Superior temporal gyrus (tissue), 1 donor: Measurements from ENCODE around the gene KRTAP10-3.
"Not testable (repeated sequence)": the region's sequence is repeated elsewhere in the genome, so short reads cannot be mapped to it uniquely, and the experiment has no call there.

ENCODE experiments used
- DNase-seq: peaks from one replicate; pipeline ENCODE4 v3.0.0-alpha.2; 2016; ENCODE audit errors: extremely low spot score

The KRTAP10-3 gene

DNA sequence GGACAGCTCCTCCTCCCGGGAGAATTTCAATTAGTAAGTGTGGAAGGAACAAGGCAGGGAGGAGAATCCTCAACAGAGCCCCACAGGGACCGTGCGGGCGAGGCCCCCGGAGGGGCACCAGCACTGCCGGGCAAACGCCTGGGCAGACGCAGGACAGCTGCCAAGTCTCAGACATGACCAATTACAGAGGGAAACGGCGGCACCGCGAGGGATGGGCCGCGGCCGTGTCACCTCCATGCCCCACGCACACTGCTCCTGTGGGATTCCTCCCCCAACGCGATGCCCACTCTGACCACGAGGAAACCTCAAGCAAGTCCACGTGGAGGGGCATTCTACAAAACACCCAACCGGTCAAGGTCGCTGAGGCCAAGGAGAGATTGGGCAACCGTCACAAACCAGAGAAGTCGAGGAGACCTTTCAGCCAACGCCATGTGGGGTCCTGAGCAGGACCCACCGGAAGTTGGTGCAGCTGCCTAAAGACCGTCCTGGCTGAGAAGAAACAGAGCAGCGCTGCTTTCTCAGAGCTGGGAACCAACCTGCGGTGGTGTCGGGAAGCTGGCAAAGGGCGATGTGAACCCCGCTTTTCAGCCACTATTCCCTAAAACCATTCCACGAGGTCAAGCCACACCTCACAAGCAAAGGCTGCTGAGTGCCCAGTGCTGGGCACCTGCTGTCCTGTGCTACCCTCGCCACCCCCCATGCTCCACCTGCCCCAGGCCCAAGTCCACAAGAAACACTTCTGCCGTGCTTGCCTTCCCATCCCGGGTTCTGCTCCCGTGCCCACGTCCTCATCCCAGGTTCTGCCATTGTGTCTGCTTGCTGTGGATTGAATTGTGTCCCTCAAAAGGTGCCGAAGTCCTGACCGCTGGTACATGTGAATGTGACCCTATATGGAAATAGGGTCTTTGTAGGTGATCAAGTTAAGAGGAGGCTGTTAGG lies 13.5 kb upstream of the KRTAP10-3 start:
- DNase-seq, result no peak

GRCh38 chr21:44571296-44571695 lies 12.7 kb upstream of the KRTAP10-3 start:
- no peak for DNase-seq

- no peak for DNase-seq
Measured at GRCh38 chr21:44569861-44570517, 11.4 kb upstream of the KRTAP10-3 start.

- no peak for DNase-seq
Measured at GRCh38 chr21:44568667-44569556, 10.3 kb upstream of the KRTAP10-3 start.

- no peak for DNase-seq
Measured at GRCh38 chr21:44568261-44568660, 9.7 kb upstream of the KRTAP10-3 start.

DNA sequence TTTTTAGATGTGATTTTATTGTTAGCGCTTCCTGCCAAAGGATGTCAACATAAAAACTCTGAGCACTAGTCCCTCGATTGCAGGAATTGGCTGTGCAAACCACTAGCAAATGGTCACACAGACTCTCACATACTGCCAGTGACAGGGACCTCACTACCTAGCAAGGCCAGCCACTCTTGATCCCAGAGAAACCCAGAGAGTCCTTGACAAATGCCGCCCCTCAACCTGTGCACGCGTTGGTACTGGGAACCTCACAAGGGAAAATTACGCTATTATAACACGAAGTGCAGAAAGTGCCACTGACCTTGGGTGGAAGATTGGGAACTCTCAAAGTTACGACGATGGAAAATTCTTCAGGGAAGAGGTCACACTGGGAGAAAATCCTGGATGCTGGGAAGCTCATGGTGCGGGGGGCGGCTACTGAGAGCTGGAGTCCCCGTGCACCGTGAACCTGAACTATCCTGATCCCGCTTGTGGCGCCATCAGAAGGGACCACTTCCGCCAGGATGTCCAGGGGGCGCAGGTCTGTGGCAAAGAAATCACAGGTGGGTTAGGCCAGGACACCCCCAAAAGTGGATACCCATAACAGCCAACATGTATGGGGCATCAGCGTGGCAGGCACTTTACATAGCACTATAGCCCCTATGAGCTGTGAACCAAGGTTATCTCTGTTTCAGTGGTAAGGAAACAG lies 9.0 kb upstream of the KRTAP10-3 start:
- no peak for DNase-seq

GRCh38 chr21:44566403-44566802 lies 7.8 kb upstream of the KRTAP10-3 start:
- no peak for DNase-seq

DNA sequence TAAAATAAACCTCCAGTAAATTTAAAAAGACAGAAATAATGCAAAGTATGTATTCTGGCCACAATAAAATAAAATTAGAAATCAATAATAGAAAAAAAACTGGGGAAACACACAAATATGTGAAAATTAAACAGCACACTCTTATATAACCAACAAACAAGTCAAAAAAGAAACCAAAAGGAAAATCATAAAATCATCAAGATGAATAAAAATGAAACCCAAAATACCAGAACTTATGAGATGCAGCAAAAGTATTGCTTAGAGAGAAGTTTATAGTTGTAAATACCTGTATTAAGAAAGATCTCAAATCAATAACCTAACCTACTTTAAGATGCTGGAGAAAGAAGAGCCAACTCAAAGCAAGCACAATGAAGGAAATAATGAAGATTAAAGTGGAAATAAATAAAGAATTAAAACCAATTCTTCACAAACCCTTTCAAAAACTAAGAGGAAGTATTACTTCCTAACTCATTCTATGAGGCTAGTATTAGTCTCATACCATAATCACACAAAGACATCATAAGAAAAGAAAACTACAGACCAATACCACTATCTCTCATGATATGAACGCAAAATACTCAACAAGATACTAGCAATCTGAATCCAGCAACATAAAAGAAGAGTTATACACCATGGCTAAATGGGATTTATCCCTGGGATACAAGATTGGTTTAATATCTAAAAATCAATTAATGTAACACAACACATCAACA lies 6.4 kb upstream of the KRTAP10-3 start:
- DNase-seq, result no peak

GRCh38 chr21:44564099-44564498 lies 5.5 kb upstream of the KRTAP10-3 start:
- no peak for DNase-seq

GRCh38 chr21:44558329-44558675 lies 293 bp downstream of the KRTAP10-3 start:
- not testable (repeated sequence) for DNase-seq

DNA sequence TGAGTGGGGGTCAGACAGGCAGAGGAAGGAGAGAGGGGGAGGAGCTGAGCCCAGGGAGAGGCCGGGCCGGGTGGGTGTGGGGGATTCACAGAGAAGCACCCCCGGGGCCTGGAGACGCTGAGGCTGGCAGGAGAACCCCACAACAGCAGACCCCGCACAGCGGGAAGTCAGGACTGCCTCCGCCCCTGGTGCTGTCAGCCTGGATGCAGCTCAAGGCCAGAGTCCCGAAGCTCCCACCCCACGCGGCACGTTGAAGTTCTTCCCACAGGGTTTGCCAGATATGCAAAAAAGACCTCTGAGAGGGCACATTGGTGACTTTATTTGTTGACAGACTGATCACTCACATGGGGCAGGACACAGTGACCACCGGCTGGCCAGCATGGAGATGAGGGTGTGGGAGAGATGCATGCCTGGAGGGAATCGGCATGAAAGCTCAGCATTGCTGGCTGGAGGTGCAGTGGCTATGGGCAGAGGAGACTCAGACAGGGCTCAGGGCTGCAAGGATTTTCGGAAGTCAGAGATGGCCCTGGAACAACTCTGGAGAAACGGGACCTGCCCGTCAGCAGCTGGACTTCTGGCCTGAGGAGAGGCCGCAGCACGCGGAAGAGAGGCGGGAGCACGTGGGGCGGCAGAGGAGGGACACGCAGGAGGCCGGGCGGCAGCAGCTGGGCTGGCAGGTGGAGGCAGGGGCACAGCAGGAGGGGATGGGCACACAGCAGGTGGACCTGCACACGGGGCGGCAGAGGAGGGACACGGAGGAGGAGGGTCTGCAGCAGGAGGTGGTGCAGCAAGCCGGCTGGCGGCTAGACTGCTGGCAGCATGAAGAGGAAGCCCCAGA lies 885 bp downstream of the KRTAP10-3 start:
- no peak for DNase-seq

- no peak for DNase-seq
Measured at GRCh38 chr21:44556879-44557278, 1.7 kb downstream of the KRTAP10-3 start.

DNA sequence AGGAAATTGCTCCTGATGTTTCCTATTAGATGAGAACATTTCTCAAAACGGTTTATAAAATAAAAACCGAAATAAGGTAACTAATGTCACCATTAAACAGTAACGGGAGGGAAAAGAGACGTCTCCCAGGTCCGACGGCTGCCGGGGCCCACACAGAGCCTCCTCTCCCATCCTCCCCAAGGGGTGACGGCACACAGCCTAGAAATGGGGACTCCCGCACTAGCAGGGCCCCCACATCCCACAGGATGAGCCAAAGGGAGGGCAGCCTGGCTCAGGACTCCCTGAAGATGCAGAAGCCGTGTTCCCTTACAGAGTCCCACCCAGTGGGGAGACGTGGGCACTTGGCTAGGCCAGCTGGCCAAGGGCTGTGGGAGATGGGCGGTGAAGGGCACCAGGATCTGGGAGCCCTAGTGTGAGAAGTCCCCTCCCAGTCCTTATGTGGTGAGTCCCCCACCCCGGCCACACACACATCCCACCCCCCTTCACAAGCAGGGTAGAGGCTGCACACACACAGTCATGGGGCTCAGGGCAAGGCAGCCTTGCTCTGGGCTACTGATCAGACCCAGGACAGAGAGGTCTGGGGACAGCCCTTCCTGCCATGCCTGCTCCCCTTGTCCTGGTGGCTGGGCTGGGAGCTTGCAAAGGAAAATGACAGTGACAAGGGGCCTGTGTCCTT lies 3.3 kb downstream of the KRTAP10-3 start:
- no peak for DNase-seq

- DNase-seq, result no peak
Measured at GRCh38 chr21:44552681-44553080, 5.9 kb downstream of the KRTAP10-3 start.

GRCh38 chr21:44552136-44552535 lies 6.5 kb downstream of the KRTAP10-3 start:
- no peak for DNase-seq

DNA sequence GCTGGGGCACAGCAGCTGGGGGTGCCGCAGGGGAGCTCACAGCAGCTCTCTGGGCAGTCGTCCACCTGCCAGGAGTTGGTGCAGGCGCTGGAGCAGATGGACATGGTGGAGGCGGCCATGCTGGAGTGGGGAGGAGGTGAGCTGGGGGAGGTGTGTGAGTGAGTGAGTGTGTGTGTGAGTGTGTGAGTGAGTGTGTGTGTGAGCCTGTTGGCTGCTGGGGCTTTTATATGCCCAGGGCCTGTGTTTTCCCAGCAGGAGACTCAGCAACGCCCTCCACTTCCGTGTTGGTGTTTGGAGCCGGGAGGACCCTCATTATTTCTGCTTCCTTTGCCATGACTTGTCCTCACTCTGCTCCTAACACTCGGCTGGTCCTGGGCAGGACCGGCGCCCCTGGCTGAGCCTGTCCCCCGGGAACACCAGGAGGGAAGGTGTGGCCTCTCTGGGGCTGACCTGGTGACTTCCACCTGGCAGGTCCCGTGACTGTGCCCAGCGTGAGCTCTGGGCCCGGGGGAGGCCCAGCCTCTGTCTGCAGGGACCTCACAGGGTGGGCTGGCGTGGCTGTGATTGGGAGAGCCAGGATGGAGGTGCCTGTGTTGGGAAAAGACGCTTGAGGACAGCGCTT lies 7.1 kb downstream of the KRTAP10-3 start, which contains the start of gene KRTAP10-2:
TSS of gene KRTAP10-2 (minus strand) at position 166 of the 622 bp plus-strand sequence. CDS start at position 119, 47 bp downstream.
- DNase-seq, result no peak

DNA sequence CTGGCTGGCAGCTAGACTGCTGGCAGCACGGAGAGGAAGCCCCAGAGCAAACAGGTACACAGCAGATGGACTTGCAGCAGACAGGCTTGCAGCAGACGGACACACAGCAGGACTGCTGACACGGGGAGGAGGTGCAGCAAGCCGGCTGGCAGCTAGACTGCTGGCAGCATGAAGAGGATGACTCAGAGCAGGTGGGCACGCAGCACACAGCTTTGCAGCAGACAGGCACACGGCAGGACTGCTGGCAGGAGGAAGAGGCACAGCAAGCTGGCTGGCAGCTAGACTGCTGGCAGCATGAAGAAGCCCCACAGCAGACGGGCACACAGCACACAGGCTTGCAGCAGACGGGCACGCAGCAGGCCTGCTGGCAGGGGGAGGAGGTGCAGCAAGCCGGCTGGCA lies 7.8 kb downstream of the KRTAP10-3 start:
- DNase-seq, result no peak

GRCh38 chr21:44550285-44550684 lies 8.3 kb downstream of the KRTAP10-3 start:
- DNase-seq, result not testable (repeated sequence)
